A673 (cell line): ENCODE results near the gene SF3A2.

Source experiments
- CTCF ChIP-seq: fragments of 300-800, 200-600 bp; sonication (generic); conservative IDR thresholded peaks from 2 replicates; pipeline ENCODE4 v1.5.1; 2017; ENCODE audit warnings: low read depth, mild to moderate bottlenecking, antibody characterized with exemption, low read length, moderate library complexity, mixed read lengths
- EZH2 ChIP-seq: fragments of 200-600 bp; sonication (generic); IDR thresholded peaks from 2 replicates; pipeline ENCODE4 v1.6.1; 2017; ENCODE audit warnings: borderline replicate concordance, low read depth, mild to moderate bottlenecking, mixed read lengths, antibody characterized with exemption, low read length; ENCODE audit not compliant: poor library complexity, severe bottlenecking

GRCh38 chr19:2244125-2244411 lies 7.4 kb downstream of the SF3A2 start:
- no peak for TF ChIP-seq CTCF
- TF ChIP-seq EZH2, result no peak
